BE2C (cell line): ENCODE data around the gene SBF2.
A peak's percentile ranks its signal among the peaks of the same experiment; 100 is the strongest.

Experiments used
- DNase-seq: peaks from one replicate; pipeline ENCODE4 v3.0.0-alpha.2; 2020
- H3K27me3 ChIP-seq: fragments of 250-450 bp; sonication (Bioruptor Pico); 2 replicates; pipeline ENCODE4 v1.5.1; 2020; ENCODE audit warnings: mild to moderate bottlenecking
- H3K36me3 ChIP-seq: fragments of 250-450 bp; sonication (Bioruptor Pico); 2 replicates; pipeline ENCODE4 v1.5.1; 2020; ENCODE audit warnings: mild to moderate bottlenecking
- H3K4me1 ChIP-seq: fragments of 250-450 bp; sonication (Bioruptor Pico); 2 replicates; pipeline ENCODE4 v1.5.1; 2020
- H3K4me3 ChIP-seq: 2 replicates; pipeline ENCODE4 v1.5.1; 2011; ENCODE audit warnings: low read depth, low read length
- H3K9me3 ChIP-seq: fragments of 250-450 bp; sonication (Bioruptor Pico); 2 replicates; pipeline ENCODE4 v1.5.1; 2020
- TF ChIP-seq, protein P1 (sequence below): IDR thresholded peaks from 2 replicates; pipeline ENCODE4 v1.5.1; 2012; ENCODE audit warnings: mild to moderate bottlenecking, low read depth, low read length

SBF2 gene

DNA sequence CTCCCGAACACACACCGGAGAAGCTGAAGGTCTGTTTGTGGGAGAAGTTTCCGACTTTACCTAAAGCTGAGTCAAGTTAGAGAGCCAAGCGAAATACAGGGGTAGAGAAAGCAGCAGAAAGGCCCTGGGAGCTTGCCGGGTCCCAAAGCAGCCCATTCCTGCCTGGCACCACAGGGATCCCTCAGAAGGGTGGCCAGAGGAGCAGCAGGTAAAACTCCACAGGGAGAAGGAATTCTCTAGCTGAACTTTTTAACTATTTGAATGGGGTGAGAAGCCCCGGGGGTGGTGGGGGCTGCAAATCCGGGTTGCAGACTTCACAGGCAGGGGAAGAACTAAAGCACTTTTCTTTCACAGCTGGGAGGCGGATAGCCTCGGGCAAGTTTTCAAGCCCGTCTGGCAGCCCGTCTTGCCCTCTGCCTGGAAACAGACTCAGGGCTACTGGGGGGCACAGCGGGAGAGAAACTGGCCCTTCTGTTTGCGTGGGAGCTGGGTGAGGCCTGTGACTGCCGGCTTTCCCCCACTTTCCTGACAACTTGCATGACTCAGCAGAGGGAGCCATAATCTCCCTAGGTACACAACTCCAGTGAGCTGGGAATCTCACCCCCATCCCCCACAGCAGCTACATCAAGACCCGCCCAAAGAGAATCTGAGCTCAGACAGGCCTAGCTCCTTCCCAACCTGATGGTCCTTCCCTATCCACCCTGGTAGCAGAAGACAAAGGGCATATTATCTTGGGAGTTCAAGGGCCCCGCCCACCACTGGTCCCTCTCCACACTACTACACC lies 311.0 kb downstream of the SBF2 start:
- TF ChIP-seq, protein P1, sequence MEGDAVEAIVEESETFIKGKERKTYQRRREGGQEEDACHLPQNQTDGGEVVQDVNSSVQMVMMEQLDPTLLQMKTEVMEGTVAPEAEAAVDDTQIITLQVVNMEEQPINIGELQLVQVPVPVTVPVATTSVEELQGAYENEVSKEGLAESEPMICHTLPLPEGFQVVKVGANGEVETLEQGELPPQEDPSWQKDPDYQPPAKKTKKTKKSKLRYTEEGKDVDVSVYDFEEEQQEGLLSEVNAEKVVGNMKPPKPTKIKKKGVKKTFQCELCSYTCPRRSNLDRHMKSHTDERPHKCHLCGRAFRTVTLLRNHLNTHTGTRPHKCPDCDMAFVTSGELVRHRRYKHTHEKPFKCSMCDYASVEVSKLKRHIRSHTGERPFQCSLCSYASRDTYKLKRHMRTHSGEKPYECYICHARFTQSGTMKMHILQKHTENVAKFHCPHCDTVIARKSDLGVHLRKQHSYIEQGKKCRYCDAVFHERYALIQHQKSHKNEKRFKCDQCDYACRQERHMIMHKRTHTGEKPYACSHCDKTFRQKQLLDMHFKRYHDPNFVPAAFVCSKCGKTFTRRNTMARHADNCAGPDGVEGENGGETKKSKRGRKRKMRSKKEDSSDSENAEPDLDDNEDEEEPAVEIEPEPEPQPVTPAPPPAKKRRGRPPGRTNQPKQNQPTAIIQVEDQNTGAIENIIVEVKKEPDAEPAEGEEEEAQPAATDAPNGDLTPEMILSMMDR: no peak
- Histone ChIP-seq H3K4me1 (no peaks in the 10 kb centered on the region; the same call in 1 of the 2 replicates), H3K4me3 (no peak overlapping the region), H3K36me3 (no peaks in the 10 kb centered on the region), H3K27me3 (no peaks in the 10 kb centered on the region), H3K9me3 (no peaks in the 10 kb centered on the region)
- DNase-seq: peak; percentile 39

DNA sequence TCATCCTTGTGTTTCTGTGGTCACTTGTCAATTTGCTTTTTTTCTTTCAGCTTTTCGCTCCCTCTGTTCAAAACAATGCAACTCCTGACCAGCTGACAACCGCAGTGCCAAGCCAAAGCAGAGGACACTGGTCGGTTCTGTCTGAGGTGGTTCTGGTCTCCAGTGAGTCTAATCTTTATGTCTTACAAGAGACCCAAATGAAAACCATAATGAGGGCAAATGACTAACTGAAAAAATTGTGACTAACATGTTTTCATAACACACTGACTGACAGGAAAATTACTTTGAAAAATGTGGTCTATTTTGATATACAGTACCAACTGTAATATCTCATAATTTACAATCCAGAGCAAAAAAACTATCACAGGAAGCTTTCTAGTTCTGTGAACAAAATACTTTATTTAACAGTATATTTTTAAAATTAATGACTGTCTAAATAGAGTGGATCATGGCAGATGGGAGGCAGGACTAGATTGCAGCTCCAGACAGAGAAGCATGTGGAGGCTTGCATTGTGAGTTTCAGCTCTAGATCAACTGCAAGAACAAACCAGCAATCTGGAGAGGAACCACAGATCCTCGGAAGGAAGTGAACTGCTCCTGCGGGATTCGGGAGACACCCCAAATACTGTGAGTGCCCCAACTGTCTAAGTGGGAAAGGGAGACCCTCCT lies 311.8 kb downstream of the SBF2 start:
- no peaks in the 10 kb centered on the region for H3K9me3 ChIP-seq
- H3K4me3 ChIP-seq: no peak overlapping the region
- no peak for DNase-seq
- no peaks in the 10 kb centered on the region for H3K27me3 ChIP-seq
- TF ChIP-seq, protein P1: no peak
- H3K4me1 ChIP-seq: no peaks in the 10 kb centered on the region; the same call in 1 of the 2 replicates
- no peaks in the 10 kb centered on the region for H3K36me3 ChIP-seq

DNA sequence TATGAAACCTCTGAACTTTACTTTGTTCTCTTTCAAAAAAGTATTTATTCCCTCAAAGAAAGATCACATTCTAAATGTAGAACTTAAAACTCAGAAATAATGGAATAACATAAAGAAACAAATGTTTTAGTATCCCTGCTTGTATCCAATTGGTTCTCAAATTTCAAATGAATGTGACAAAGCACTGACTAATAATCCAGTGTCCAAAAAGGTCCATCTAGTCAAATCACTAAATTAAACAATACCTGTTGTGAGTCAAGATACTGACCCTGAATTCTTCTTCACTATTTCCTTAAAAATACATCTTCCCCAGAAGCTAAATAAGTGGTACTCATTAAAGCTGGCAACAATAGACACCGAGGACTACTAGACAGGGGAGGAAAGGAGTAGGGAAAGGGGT lies 313.1 kb downstream of the SBF2 start:
- Histone ChIP-seq H3K36me3 (no peaks in the 10 kb centered on the region), H3K4me1 (no peaks in the 10 kb centered on the region; the same call in 1 of the 2 replicates), H3K4me3 (no peak overlapping the region), H3K27me3 (no peaks in the 10 kb centered on the region), H3K9me3 (no peaks in the 10 kb centered on the region)
- TF ChIP-seq, protein P1: no peak
- no peak for DNase-seq

DNA sequence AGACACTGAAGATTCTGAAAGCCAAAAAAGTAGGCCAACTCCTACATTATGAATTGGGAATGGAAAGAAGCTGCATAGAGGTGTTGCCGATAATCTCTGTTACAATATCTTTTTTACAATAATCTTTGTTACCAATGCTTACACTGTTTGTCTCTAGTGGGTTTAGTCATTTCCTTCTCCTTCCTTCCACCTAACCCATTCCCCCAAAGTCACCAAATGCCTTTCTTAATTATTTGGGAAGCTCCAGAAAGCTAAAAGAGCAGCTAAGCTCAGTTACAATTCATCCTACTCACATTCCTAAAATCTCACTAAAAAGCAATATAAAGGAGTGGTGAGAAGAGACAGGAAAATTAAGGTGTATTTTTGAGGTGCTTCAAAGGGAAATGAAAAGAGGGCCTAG lies 316.5 kb downstream of the SBF2 start:
- Histone ChIP-seq H3K36me3 (no peaks in the 10 kb centered on the region), H3K4me3 (no peak overlapping the region), H3K9me3 (no peaks in the 10 kb centered on the region), H3K4me1 (no peaks in the 10 kb centered on the region), H3K27me3 (no peaks in the 10 kb centered on the region)
- DNase-seq: no peak
- TF ChIP-seq, protein P1: no peak

DNA sequence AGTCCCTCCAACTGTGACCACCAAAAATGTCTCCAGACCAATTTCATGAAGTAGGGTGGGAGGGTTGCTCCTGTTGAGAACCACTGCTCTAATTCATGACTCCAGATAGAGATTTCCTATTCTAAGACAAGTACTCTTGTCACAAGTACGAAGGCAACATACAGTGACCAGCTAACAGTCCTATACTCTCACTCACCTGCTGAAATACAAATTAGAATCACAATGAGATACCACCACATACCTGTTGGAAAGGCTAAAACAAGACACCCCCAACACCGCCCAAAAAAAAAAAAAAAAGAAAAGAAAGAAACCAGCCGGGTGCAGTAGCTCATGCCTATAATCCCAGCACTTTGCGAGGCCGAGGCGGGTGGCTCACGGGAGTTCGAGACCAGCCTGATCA lies 319.6 kb downstream of the SBF2 start:
- Histone ChIP-seq H3K4me1 (no peaks in the 10 kb centered on the region), H3K4me3 (no peak overlapping the region), H3K36me3 (no peaks in the 10 kb centered on the region), H3K9me3 (no peaks in the 10 kb centered on the region), H3K27me3 (no peaks in the 10 kb centered on the region)
- DNase-seq: no peak
- TF ChIP-seq, protein P1: no peak

DNA sequence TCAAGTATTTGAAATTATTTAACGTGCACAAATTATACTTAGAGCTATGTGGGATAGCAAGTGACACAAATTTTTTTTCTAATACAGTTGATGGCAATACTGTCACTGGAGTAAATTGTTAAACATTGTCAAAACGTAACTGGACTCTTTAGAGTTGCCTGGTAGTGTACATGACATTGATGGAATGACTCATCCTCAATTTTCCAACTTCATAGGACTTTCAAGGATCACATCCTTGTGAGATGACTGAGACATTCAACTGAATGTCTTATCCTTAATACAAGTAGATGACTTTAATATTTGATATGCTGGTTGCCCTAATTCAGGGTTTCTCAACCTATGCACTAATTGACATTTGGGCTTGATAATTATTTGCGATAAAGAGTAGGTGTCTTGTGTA lies 320.1 kb downstream of the SBF2 start:
- no peak for DNase-seq
- Histone ChIP-seq H3K27me3 (no peaks in the 10 kb centered on the region), H3K36me3 (no peaks in the 10 kb centered on the region), H3K9me3 (no peaks in the 10 kb centered on the region), H3K4me1 (no peaks in the 10 kb centered on the region), H3K4me3 (no peak overlapping the region)
- TF ChIP-seq, protein P1: no peak
